Measurements from ENCODE around the gene SERPINB12. TPM values are rescaled to one million over a fixed set of nuclear protein-coding genes. Genes with fewer than 3 reads are reported as not detected.

The SERPINB12 gene
- total RNA-seq, 1 experiment from 2014 or later: not detected

DNA sequence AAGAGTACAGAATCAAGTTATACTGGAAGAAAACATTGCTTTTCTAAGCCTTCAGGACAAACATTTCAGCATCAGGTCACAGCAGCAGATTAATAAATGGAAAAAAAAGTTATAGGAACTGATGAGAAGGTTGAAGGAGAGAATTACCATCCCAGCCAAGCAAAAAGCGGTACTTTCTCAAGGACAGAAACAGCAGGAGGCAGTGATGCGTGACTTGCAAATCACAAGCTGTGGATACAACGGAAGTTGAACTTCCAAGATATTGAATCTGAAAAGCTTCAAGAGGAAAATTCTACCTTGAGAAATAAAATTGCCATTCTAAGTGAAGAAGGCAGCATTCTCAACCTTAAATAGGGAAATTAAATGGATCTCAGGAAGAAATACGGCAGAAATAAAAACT is 18.5 kb upstream of the SERPINB12 start:
- Histone ChIP-seq H3K9me3 (ENCODE audit: low read depth, low read length, poor library complexity, severe bottlenecking) (no peaks in the 10 kb centered on the region), H3K4me3 (ENCODE audit: low read depth, low read length, poor library complexity, severe bottlenecking) (no peak overlapping the region), H3K4me1 (ENCODE audit: insufficient read depth, low read length, poor library complexity, severe bottlenecking) (no peaks in the 10 kb centered on the region), H3K36me3 (ENCODE audit: insufficient read depth, low read length, poor library complexity, severe bottlenecking) (no peaks in the 10 kb centered on the region), H3K27me3 (replicated peaks; ENCODE audit: insufficient read depth, low read depth, low read length, poor library complexity) (no peaks in the 10 kb centered on the region), H3K27ac (ENCODE audit: low read depth, low read length, poor library complexity, severe bottlenecking) (no peak overlapping the region)
- DNase-seq (ENCODE audit: low spot score): peak; percentile 38
- CTCF ChIA-PET: interaction anchor here (0.7 kb wide), 1 partner anchor 52 kb away, joined by 3 read pairs; no protein-coding TSS in a partner anchor
- BruUV-seq (replicated peaks): no TSS peak
- intact Hi-C loops (cut with micrococcal nuclease; ENCODE audit: unreplicated experiment): loop anchor here (2.0 kb wide), 1 partner anchor 45 kb away; no protein-coding TSS in a partner anchor
- TF ChIP-seq EZH2 (IDR thresholded peaks at IDR 0.05; ENCODE audit: borderline replicate concordance, low read depth, low read length, poor library complexity, severe bottlenecking): no peak
- TF ChIP-seq, protein P1, sequence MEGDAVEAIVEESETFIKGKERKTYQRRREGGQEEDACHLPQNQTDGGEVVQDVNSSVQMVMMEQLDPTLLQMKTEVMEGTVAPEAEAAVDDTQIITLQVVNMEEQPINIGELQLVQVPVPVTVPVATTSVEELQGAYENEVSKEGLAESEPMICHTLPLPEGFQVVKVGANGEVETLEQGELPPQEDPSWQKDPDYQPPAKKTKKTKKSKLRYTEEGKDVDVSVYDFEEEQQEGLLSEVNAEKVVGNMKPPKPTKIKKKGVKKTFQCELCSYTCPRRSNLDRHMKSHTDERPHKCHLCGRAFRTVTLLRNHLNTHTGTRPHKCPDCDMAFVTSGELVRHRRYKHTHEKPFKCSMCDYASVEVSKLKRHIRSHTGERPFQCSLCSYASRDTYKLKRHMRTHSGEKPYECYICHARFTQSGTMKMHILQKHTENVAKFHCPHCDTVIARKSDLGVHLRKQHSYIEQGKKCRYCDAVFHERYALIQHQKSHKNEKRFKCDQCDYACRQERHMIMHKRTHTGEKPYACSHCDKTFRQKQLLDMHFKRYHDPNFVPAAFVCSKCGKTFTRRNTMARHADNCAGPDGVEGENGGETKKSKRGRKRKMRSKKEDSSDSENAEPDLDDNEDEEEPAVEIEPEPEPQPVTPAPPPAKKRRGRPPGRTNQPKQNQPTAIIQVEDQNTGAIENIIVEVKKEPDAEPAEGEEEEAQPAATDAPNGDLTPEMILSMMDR (conservative IDR thresholded peaks at IDR 0.05; ENCODE audit: low read depth, low read length): 0 out of 2 replicates have a peak, but pooled peaks have one; percentile 15
- POLR2A ChIA-PET (ENCODE audit: low non-redundant PET): no interaction called here

DNA sequence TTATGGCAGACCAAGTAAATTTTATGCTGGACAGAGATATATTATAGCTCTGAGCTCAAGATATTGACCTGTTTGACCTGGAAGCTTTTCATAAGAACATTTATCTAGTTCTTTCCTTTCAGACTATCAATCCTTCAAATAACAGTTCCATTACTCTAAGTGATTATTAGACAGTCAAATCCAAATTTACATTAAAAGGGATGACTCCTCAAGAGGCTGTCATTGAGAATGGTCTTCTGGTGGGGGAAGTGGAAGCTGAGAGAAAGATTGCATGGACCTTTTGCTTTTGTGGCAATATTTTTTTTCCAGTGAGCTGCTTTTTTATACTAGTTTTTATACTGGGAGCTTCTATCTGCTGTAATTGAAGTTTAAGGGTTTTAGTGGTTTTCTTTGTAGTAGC is 14.9 kb upstream of the SERPINB12 start:
- no peaks in the 10 kb centered on the region for H3K27me3 ChIP-seq (replicated peaks; ENCODE audit: insufficient read depth, low read depth, low read length, poor library complexity)
- no peaks in the 10 kb centered on the region for H3K9me3 ChIP-seq (ENCODE audit: low read depth, low read length, poor library complexity, severe bottlenecking)
- no peak for DNase-seq (ENCODE audit: low spot score)
- H3K36me3 ChIP-seq (ENCODE audit: insufficient read depth, low read length, poor library complexity, severe bottlenecking): no peaks in the 10 kb centered on the region
- H3K4me3 ChIP-seq (ENCODE audit: low read depth, low read length, poor library complexity, severe bottlenecking): no peak overlapping the region
- CTCF ChIA-PET: no interaction called here
- POLR2A ChIA-PET (ENCODE audit: low non-redundant PET): no interaction called here
- BruUV-seq (replicated peaks): no TSS peak
- TF ChIP-seq EZH2 (IDR thresholded peaks at IDR 0.05; ENCODE audit: borderline replicate concordance, low read depth, low read length, poor library complexity, severe bottlenecking): no peak
- TF ChIP-seq, protein P1 (conservative IDR thresholded peaks at IDR 0.05; ENCODE audit: low read depth, low read length): no peak
- intact Hi-C loops (cut with micrococcal nuclease; ENCODE audit: unreplicated experiment): no loop called here
- H3K27ac ChIP-seq (ENCODE audit: low read depth, low read length, poor library complexity, severe bottlenecking): no peak overlapping the region
- no peaks in the 10 kb centered on the region for H3K4me1 ChIP-seq (ENCODE audit: insufficient read depth, low read length, poor library complexity, severe bottlenecking)

DNA sequence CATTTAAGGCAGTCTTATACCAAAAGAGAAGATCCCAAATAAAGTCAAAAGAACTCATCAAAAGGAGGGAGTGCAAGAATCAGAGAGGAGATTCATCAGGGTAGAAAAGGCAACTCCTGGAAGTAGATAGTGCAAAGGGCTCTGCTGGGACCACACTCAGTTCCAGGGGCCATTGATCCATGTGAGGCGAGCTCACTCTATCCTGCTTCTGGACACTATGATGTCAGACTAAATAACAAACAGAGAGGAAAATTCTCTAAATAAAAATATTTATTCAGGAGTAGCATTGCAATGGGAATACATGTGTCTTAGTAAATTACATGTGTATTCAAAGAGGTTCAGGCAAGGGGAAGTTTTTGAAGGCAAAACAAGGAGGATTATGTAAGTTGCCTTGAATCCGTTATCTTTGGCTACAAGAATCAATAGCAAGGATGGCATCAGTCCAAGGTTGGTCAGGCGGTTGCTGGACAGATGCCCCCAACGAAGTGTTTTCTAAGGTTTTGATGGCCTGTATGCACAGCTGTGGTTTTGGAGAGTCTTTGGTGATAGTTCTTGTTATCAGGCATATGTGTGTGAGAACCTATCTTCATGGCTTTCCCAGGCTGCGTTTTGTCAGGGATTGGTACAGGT is 13.2 kb upstream of the SERPINB12 start:
- ChIA-PET POLR2A (ENCODE audit: low non-redundant PET) (no interaction called here), CTCF (no interaction called here)
- Histone ChIP-seq H3K36me3 (ENCODE audit: insufficient read depth, low read length, poor library complexity, severe bottlenecking) (no peaks in the 10 kb centered on the region), H3K4me3 (ENCODE audit: low read depth, low read length, poor library complexity, severe bottlenecking) (no peak overlapping the region), H3K27ac (ENCODE audit: low read depth, low read length, poor library complexity, severe bottlenecking) (no peak overlapping the region), H3K27me3 (replicated peaks; ENCODE audit: insufficient read depth, low read depth, low read length, poor library complexity) (no peaks in the 10 kb centered on the region), H3K4me1 (ENCODE audit: insufficient read depth, low read length, poor library complexity, severe bottlenecking) (no peaks in the 10 kb centered on the region), H3K9me3 (ENCODE audit: low read depth, low read length, poor library complexity, severe bottlenecking) (no peaks in the 10 kb centered on the region)
- TF ChIP-seq, protein P1 (conservative IDR thresholded peaks at IDR 0.05; ENCODE audit: low read depth, low read length): no peak
- TF ChIP-seq EZH2 (IDR thresholded peaks at IDR 0.05; ENCODE audit: borderline replicate concordance, low read depth, low read length, poor library complexity, severe bottlenecking): no peak
- no TSS peak for BruUV-seq (replicated peaks)
- intact Hi-C loops (cut with micrococcal nuclease; ENCODE audit: unreplicated experiment): no loop called here
- DNase-seq (ENCODE audit: low spot score): no peak
